SHP77 (cell line): ENCODE data around the gene TWF2.

Experiments
- DNase-seq, 2 experiments: peaks; one replicate each; lab custom pipeline; 2025; lab: John Stamatoyannopoulos, UW

TWF2 gene

GRCh38 chr3:52222319-52223221, 16.4 kb downstream of the TWF2 start:
- DNase-seq = no peak

- peak in 1 of 2 experiments; percentile 13 for DNase-seq
These were observed 17.2 kb downstream of the TWF2 start for GRCh38 chr3:52221563-52222318.

GRCh38 chr3:52221141-52221562, 17.8 kb downstream of the TWF2 start:
- DNase-seq = no peak

- peak; percentile 58 to 60 for DNase-seq
These were observed 18.5 kb downstream of the TWF2 start for GRCh38 chr3:52220380-52221026.

- DNase-seq = no peak
These were observed 19.9 kb downstream of the TWF2 start for GRCh38 chr3:52218937-52219650.

- no peak for DNase-seq
These were observed 20.5 kb downstream of the TWF2 start for GRCh38 chr3:52218454-52218853.

- no peak for DNase-seq
These were observed 20.9 kb downstream of the TWF2 start for GRCh38 chr3:52218026-52218425.

GRCh38 chr3:52217409-52217805, 21.6 kb downstream of the TWF2 start:
- DNase-seq = no peak

DNA sequence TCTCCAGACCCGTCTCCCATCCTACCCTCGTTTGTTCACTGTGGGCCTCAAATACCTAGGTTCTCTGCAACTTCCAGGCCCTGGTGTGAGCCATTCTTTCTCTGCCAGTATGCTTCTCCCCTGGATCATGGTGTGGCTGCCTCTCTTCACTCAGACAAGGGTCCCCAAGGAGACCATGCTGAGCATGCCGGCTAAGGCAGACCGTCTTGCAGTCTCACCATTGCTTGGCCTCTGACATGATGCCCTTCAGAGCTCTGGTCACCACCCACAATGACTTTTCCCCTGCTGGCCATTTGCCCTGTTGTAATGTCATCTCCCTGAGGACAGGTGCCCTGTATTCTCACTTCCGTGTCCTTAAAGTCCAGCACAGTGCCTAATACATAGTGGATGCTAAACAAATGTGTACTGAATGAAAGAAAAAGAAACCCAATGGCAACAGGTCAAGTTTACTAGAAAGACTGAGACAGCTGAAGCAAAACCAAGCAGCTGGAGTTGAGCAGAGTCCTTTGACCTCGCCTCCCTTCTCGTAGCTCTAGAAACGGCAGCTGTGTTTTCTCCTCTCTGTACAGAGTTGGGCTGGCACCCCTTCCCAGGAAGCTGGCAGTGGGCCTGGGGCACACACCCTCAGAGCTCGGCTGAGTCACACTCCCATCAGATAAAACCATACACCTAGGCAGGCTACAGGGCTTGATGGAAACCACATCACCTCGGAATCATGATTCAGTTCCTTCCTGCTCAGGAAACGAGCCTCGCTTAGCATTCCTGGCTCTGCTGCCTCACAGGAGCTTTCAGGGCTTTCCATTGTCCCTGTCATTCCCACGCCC, 22.2 kb downstream of the TWF2 start:
- peak; percentile 72 to 79 for DNase-seq

DNA sequence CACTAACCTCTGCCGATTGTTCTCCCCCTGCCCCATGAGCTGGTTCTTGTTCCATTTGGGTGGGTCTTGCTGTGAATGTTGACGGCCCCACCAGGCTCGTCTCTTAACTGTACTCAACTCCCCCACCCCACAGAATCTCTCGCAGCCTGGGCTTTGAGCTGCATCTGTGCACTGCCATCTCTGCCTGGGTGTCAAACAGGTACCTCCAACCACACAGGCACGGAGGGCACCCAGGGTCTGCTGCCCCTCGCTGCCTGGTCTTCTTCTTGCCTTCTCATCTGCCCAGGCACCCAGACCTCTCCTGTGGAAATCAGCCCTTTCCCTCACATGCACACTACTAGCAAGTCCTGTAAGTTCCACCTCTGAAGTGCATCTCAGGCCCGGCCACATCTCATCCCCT, 23.6 kb downstream of the TWF2 start:
- no peak for DNase-seq

GRCh38 chr3:52213901-52214300, 25.1 kb downstream of the TWF2 start:
- no peak for DNase-seq

DNA sequence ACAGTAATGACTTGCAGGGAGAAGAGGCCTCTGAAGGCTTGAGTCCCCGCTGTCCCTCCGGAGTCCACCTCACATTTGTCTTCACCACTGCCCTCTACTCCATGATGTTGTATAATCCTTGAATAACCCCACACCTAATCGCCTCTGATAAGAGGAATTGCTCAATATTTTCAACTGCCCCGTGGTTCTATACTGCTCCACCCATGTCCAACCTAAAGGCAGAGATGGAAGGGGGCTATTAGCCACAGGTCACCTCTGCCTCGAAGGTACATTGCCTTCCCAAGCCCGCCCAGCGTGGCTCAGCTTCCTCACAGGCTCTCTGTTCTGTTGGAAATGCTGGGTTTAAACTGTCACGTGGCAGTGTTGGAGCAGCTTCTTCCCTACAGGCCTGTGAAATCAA, 26.0 kb downstream of the TWF2 start:
- no peak for DNase-seq

- no peak for DNase-seq
These were observed 27.6 kb downstream of the TWF2 start for GRCh38 chr3:52211268-52211891.

DNA sequence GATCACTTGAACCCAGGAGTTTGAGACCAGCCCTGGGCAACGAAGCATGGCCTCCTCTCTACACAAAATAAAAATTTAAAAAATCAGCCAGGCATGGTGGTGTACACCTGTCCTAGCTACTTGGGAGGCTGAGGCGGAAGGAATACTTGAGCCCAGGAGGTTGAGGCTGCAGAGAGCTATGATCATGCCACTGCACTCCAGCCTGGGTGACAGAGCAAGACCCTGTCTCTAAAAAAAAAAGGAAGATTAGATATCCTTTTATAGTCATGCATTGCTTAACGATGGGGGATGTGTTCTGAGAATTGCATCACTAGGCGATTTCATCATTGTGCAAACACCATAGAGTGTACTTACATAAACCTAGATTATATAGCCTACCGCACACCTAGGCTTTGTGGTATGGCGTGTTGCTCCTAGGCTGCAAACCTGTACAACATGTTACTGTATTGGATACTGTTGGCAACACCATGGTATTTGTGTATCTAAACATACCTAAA, 28.4 kb downstream of the TWF2 start:
- DNase-seq = peak; percentile 14 to 22

GRCh38 chr3:52210037-52210436, 28.9 kb downstream of the TWF2 start:
- DNase-seq = no peak

- no peak for DNase-seq
These were observed 30.4 kb downstream of the TWF2 start for GRCh38 chr3:52208556-52208955.

GRCh38 chr3:52205727-52206372, 33.1 kb downstream of the TWF2 start:
- no peak for DNase-seq

GRCh38 chr3:52204337-52205073, 34.5 kb downstream of the TWF2 start:
- peak; percentile 93 to 95 for DNase-seq

DNA sequence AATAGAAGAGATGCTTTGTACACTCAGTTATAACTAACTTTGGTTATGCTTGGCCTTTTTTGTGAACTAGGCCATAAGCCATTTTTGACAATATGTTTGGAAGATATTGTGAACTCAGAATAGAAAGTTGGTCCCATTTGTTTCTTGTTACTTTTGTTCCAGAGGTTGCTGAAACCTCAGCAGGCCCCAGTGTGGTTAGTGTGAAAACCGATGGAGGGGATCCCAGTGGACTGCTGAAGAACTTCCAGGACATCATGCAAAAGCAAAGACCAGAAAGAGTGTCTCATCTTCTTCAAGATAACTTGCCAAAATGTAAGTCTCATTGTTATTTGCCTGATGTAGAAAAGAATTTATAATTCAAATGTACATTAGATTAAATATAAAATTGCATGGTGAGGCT, 35.3 kb downstream of the TWF2 start:
- no peak for DNase-seq
